GM19452 (cell line): ENCODE data around the gene COL4A1.

Experiments
- ATAC-seq: cut with Tn5 transposase; IDR thresholded peaks from one replicate; pipeline ENCODE4 v1.9.1; 2021; ENCODE audit not compliant: unreplicated experiment

Gene COL4A1

DNA sequence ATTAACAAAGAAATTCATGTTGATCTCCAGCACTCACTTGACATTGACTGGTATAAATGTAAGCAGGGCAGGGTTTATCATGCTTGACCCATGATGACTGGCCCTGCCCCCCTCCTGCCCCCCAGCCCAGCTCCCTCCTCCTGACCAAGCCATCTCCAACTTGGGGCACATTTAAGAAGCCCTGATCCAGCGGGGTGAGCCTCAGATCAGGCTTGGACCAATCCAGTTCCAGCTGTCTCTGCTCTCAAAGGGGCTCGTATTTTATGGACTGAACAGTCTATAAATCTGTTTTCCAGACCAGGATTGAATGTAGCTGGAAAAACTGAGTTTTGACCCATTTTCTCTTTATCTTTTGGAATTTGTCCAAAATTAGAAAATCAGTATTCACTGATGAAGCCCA lies 100.0 kb downstream of the COL4A1 start:
- ATAC-seq: no peak

DNA sequence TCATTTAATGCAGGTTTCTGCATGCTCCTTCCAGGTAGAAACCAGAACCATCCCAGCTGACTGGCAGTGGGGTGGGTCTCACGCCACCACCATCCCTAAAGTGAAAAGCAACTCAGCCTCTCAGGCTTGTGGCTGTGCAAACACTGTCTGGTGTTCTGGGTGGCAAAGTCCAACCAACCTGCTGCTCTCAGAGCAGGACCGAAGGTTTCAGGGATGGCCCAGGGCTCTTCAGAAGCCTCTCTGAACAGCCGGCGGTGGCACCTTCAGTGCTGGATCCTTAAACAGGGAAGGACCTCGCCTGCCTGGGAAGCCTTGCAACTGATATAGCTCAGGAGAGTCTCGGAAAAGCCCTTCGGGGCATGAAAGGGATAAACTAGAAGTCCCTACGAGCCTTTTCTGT lies 100.8 kb downstream of the COL4A1 start:
- no peak for ATAC-seq

DNA sequence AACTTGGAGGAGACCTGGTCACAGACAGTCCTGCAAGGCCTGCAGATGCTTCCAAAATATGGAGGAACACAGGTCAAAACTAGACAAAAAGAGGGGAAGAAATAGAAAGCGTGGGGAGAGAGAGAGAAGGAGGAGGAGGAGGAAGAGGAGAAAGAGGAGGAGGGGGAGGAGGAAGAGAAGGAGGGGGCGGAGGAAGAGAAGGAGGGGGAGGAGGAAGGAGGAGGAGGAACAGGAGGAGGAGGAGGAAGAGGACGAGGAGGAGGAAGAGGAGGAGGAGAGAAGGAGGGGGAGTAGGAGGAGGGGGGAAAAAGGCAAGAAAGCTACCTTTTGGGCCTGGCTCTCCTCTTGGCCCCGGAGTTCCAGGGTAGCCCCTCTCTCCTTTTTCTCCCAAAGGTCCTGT lies 105.8 kb downstream of the COL4A1 start:
- ATAC-seq: no peak

DNA sequence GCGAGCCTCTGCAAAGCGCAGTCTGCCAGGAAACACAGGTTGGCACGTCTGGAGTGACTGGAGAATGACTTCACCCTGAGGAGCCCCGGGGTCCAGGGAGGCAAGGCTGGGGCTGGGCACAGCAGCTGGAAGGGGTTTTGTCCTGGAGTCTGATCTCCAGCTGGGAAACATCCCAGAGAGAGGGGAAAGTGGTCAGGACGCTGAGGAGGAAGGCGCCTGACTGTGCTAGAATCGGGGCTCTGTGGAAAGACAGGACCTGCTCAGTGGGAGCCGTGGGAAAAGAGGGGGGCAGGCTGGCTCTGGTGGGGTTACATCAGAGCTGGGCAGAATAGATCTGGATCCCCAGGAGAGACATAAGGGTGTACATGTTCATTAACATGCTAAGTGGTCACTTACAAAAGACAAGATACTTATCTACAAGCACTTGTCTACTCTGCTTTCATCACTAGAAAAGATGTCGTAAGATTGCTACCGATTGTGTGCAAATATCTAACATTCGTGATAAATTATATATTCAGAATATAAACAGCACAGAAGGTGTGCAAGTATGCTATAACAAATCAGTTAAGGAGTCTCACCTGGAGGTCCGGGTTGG lies 106.6 kb downstream of the COL4A1 start:
- no peak for ATAC-seq

DNA sequence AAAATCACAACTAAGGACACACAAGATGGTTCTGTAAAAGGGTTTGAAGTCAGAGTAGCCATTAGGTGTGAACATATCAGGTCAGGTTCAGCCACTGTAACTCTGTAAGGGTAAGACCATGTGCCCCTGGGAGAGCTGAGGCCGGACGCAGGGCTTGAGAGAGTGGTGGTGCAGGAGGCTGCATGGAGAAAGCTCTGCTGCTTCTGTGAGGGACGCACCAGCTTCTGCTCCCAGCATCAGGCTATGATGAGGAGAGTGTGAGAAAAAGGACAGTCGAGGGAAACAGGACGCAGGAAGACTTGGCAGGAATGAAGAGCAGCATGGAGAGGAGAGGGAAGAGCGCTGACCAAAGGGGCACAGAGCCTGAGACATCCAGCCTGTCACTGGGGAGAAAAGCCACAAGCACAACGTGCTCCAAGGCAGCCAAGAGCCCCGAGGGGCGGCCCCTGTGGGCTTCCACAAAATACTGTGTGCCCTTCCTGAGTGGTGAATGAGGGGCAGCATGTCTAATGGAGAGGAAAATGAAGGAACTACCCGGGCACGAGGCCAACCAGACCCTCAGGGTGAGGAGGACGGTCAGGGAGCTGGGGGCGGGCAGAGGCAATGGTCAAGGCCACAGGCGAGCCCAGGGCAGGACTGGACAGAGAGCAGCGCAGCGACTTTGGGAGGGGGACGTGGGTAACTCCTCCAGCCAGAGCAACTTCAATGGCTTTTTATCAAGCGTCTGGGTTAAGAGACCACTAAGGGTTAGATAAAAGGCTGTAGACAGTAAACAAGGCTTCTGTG lies 107.7 kb downstream of the COL4A1 start:
- ATAC-seq: no peak

GRCh38 chr13:110197471-110197870 lies 109.5 kb downstream of the COL4A1 start:
- ATAC-seq: no peak

DNA sequence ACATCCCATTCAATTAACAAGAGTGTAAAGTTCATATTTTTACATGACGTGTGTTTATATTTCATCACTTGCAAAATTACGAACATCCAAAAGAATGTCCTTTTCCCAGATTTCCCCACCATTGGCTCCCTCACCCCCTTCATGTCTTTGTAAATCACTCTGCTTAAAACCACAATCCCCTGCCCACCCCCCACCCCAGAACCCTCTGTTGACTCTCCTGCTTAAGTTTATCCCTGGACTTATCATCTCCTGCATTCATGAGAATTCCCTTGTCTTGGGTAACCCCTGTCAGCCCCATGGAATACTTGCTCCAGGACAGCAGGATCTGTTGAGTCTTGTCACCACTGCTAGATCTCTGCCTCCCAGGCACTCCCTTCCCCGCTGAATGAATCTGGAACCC lies 109.9 kb downstream of the COL4A1 start:
- ATAC-seq: no peak

GRCh38 chr13:110195547-110196485 lies 111.1 kb downstream of the COL4A1 start:
- no peak for ATAC-seq

DNA sequence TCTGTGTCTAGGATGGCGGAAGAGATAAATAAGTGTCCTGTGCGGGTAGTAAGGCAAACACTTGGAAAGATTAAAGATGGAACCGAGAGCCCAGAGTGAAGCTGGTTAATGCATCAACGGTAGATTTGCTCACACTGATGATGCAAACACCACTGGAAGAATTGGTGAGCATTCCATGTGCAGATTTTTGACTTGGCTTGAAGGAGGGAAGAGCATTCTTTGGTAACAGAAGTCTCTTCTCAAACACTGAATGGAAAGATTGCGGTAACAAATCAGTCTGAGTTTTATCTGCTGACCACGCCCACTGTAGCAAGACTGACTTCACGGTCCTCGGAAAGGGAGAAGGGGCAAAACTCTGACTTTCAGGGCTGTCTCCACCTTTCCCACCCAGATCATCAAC lies 112.5 kb downstream of the COL4A1 start:
- no peak for ATAC-seq

DNA sequence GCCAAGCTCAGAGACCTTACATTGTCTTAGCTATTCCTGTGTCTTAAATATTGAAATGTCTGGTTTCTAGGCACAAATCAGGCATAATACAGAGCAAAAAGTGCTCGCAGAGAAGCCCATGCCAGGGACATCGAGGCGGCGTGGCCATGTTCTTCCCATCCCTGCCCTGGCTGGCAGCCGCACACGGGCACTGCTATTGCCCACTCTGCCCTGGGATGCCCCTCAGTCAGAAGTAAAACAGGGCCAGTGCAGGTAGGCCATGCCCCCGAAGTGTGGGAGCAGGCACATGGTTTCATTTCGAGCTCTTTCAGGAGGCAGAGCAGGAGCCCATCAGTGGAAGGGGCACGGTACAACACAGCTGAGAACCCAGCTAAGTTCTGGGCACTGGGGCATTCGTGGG lies 113.5 kb downstream of the COL4A1 start:
- no peak for ATAC-seq

- no peak for ATAC-seq
Measured at GRCh38 chr13:110192472-110192871, 114.5 kb downstream of the COL4A1 start.

DNA sequence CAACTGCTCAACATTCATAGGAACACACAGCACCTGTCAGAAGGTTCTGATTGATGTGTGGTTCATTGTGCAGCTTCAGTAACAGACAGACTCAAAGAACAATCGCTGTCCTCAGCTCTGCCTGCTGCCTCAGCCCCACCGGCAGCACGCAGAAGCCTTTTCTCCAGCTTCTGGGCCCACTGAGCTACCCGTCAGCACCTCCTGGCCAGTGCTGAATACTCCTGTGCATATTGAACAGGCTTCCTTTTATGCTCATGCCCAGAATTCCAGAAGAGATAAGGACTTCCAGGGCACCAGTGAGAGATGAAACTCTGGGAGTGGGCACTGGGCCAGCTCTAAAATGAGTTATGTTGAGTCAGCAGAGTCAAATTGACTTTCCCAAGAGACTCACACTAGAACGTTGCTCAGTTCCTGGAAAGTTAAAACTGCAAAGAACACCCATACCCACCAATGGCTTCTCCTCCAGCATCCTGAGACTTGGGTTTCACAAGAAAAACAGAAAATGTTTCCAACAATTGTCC lies 119.3 kb downstream of the COL4A1 start:
- ATAC-seq: no peak

DNA sequence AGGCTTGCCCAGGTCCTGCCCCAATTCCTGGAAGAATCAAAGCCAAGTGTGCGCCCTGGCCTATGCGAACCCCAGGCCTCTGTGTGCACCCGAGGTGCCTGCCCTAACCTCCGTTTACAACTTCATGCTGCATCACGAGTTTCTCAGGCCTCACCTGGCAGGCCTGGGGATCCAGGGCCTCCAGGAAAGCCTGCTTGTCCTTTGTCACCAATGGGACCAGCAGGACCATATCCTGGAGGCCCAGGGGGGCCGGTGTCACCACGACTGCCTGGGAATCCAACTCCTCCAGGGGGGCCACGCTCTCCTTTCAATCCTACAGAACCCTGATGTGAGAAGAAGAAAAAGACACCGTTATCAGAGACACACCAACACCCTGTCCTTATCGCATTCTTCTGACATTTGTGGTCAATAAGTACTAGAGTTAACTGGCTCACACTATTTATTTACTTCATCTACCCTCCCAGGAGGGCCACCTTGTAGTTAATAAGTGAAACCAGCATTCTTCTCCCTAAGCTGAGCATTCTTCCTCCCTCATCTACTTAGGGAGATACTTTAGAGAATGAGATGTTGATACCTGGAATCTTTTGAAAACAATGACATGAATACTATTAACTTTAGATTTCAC lies 120.6 kb downstream of the COL4A1 start:
- ATAC-seq: no peak

- no peak for ATAC-seq
Measured at GRCh38 chr13:110185696-110186095, 121.3 kb downstream of the COL4A1 start.

DNA sequence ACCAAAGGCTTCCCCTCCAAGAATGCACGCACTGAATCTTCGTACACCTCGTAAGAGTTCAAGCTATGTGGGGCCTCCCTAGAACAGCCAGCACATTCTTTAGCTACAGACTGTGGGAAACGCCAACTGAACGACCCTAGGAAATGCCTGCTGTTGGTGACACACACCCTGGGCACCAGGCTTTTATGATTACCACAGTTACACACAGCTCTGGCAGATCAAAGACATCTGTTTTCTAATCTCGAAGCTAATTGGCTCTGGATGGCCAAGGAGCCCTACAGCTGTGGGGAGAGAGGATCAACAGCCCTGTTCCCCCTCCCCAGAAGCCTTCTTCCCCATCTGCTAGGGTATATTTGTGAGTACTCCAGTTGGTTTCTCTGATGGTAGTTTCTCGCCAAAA lies 123.0 kb downstream of the COL4A1 start:
- no peak for ATAC-seq

DNA sequence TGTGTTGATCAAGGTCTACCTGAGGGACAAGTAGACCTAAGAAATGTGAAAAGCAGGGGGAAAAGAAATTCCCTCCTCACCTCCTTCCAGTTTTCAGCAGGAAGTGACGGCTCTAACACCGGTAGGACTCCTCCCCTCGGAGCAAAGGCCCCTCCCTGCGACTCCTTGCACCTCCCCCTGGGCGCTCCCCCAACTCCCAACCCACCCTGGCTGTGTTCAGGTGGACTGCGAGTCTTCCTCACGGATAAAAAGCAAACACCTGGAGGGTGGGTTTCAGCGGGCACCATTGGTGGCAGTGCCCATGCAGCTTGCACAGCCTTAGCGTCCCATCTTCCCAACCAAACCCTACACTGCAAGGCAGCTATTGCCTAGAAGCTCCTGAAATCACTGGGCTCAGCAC lies 124.5 kb downstream of the COL4A1 start:
- no peak for ATAC-seq

DNA sequence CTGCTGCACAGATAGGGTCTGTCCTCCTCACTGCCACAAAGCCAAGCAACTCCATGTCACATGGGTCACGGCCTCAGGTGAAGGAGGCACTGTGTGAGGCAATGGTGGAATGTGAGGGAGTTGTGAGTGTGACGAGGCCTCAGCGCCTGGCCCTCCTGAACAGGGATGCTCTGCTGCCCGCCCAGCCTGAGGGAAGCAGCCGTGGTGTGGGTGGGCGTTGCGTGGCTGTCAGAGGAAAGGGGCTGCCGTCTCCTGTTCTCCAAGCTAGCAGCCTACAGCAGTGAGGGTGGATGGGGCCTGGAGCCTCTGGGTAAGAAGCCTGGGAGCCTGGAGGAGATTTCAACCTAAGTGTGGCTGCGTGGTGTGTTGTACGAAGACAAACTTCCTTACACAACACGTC lies 125.0 kb downstream of the COL4A1 start:
- no peak for ATAC-seq

GRCh38 chr13:110179857-110180147 lies 127.2 kb downstream of the COL4A1 start:
- no peak for ATAC-seq

GRCh38 chr13:110179116-110179856 lies 127.7 kb downstream of the COL4A1 start:
- no peak for ATAC-seq

- no peak for ATAC-seq
Measured at GRCh38 chr13:110177790-110178189, 129.2 kb downstream of the COL4A1 start.

- ATAC-seq: no peak
Measured at GRCh38 chr13:110176431-110176830, 130.5 kb downstream of the COL4A1 start.
